ENCODE results near the gene SERPINA12.

GRCh38 chr14:94521375-94522114, 12.3 kb upstream of the SERPINA12 start:
- TF ChIP-seq, protein P1, sequence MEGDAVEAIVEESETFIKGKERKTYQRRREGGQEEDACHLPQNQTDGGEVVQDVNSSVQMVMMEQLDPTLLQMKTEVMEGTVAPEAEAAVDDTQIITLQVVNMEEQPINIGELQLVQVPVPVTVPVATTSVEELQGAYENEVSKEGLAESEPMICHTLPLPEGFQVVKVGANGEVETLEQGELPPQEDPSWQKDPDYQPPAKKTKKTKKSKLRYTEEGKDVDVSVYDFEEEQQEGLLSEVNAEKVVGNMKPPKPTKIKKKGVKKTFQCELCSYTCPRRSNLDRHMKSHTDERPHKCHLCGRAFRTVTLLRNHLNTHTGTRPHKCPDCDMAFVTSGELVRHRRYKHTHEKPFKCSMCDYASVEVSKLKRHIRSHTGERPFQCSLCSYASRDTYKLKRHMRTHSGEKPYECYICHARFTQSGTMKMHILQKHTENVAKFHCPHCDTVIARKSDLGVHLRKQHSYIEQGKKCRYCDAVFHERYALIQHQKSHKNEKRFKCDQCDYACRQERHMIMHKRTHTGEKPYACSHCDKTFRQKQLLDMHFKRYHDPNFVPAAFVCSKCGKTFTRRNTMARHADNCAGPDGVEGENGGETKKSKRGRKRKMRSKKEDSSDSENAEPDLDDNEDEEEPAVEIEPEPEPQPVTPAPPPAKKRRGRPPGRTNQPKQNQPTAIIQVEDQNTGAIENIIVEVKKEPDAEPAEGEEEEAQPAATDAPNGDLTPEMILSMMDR (IDR thresholded peaks at IDR 0.05; ENCODE audit: poor library complexity, severe bottlenecking): no peak
- no peak for TF ChIP-seq EZH2 (IDR thresholded peaks at IDR 0.05; ENCODE audit: borderline replicate concordance, insufficient read depth, low read length, poor library complexity, severe bottlenecking)
- no peak for TF ChIP-seq TAF1 (IDR thresholded peaks at IDR 0.05; ENCODE audit: low read depth)
- TF ChIP-seq SMC3 (conservative IDR thresholded peaks at IDR 0.05; ENCODE audit: poor library complexity): no peak
- no peak for TF ChIP-seq EP300 (conservative IDR thresholded peaks at IDR 0.05; ENCODE audit: poor library complexity, severe bottlenecking)
- TF ChIP-seq POLR2AphosphoS5 (IDR thresholded peaks at IDR 0.05): no peak
- no peak for TF ChIP-seq RAD21 (conservative IDR thresholded peaks at IDR 0.05)
- TF ChIP-seq, protein P2, sequence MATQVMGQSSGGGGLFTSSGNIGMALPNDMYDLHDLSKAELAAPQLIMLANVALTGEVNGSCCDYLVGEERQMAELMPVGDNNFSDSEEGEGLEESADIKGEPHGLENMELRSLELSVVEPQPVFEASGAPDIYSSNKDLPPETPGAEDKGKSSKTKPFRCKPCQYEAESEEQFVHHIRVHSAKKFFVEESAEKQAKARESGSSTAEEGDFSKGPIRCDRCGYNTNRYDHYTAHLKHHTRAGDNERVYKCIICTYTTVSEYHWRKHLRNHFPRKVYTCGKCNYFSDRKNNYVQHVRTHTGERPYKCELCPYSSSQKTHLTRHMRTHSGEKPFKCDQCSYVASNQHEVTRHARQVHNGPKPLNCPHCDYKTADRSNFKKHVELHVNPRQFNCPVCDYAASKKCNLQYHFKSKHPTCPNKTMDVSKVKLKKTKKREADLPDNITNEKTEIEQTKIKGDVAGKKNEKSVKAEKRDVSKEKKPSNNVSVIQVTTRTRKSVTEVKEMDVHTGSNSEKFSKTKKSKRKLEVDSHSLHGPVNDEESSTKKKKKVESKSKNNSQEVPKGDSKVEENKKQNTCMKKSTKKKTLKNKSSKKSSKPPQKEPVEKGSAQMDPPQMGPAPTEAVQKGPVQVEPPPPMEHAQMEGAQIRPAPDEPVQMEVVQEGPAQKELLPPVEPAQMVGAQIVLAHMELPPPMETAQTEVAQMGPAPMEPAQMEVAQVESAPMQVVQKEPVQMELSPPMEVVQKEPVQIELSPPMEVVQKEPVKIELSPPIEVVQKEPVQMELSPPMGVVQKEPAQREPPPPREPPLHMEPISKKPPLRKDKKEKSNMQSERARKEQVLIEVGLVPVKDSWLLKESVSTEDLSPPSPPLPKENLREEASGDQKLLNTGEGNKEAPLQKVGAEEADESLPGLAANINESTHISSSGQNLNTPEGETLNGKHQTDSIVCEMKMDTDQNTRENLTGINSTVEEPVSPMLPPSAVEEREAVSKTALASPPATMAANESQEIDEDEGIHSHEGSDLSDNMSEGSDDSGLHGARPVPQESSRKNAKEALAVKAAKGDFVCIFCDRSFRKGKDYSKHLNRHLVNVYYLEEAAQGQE (IDR thresholded peaks at IDR 0.05; ENCODE audit: borderline replicate concordance): no peak

Measured in neural cell (in vitro differentiated cells).